HCT116 (cell line): ENCODE results near the gene MUC6. TPM values are rescaled to one million over a fixed set of nuclear protein-coding genes. Genes with fewer than 3 reads are reported as not detected.

Experiments
- ATAC-seq: fragments of 200-7000 bp; cut with Tn5 transposase; 2 replicates; pipeline ENCODE4 v1.9.1; 2020; ENCODE audit warnings: mild to moderate bottlenecking, moderate library complexity
- BruUV-seq: library from RNA; stranded (reverse); fragments of 400-500 nt; replicated peaks from 2 replicates; lab custom pipeline; 2021; lab: Mats Ljungman, UMichigan
- CTCF ChIA-PET: fragments of 300-600 bp; sonication (Branson Sonifier 250); formaldehyde crosslinking; loops from one replicate; lab custom pipeline; 2021; ENCODE audit warnings: antibody characterized with exemption; lab: Charles Lee
- POLR2A ChIA-PET: fragments of 300-600, 350-600 bp; sonication (Branson Sonifier 250); formaldehyde crosslinking; loops from one replicate; lab custom pipeline; 2021; ENCODE audit warnings: antibody characterized with exemption; lab: Charles Lee
- RAD21 ChIA-PET, 2 experiments: fragments of 300-600 bp; sonication (Branson Sonifier 250); formaldehyde crosslinking; loops; one replicate each; lab custom pipeline; 2023; ENCODE audit warnings: low total read pairs in 2 of 2; ENCODE audit not compliant: uncharacterized antibody in 2 of 2, unreplicated experiment in 2 of 2, low non-redundant PET in 1 of 2; lab: Charles Lee
- DNase-seq: peaks from one replicate; pipeline ENCODE4 v3.0.0-alpha.2; 2010; ENCODE audit warnings: low read depth, low spot score
- H2AFZ ChIP-seq: fragments of 200-600 bp; shearing (Covaris generic), sonication (generic); 2 replicates; pipeline ENCODE4 v1.6.1; 2017; ENCODE audit warnings: low read depth, mixed run types, mixed read lengths, antibody characterized with exemption, low read length; ENCODE audit not compliant: poor library complexity, severe bottlenecking
- H3K27ac ChIP-seq: 2 replicates; pipeline ENCODE4 v1.5.1; 2012; ENCODE audit warnings: low read depth, low read length
- H3K27me3 ChIP-seq: fragments of 200-600 bp; sonication (generic); 2 replicates; pipeline ENCODE4 v1.6.1; 2016; ENCODE audit warnings: mixed run types, low read length, mixed read lengths; ENCODE audit not compliant: insufficient read depth
- H3K36me3 ChIP-seq, 2 experiments: fragments of 200-500 bp in 1 of 2; fragments of 200-600 bp in 1 of 2; sonication (Bioruptor generic) in 1 of 2; sonication (generic) in 1 of 2; 2 replicates each; pipeline versions ENCODE4 v1.5.1 to v1.6.1; 2014 to 2016; ENCODE audit warnings: low read length in 2 of 2, inconsistent platforms in 1 of 2, mixed read lengths in 1 of 2, mixed run types in 1 of 2; ENCODE audit not compliant: insufficient read depth in 2 of 2, control insufficient read depth in 1 of 2
- H3K4me1 ChIP-seq, 2 experiments: fragments of 200-600 bp in 1 of 2; sonication (generic) in 1 of 2; 2 replicates each; pipeline versions ENCODE4 v1.5.1 to v1.6.1; 2012 to 2017; ENCODE audit warnings: low read length in 2 of 2, inconsistent platforms in 1 of 2, mild to moderate bottlenecking in 1 of 2, mixed read lengths in 1 of 2, mixed run types in 1 of 2, moderate library complexity in 1 of 2; ENCODE audit not compliant: insufficient read depth in 2 of 2, control insufficient read depth in 1 of 2
- H3K4me2 ChIP-seq: fragments of 200-600 bp; sonication (generic); 2 replicates; pipeline ENCODE4 v1.6.1; 2017; ENCODE audit warnings: mixed run types, low read length, mixed read lengths
- H3K4me3 ChIP-seq, 2 experiments: fragments of 200-600 bp in 1 of 2; sonication (generic) in 1 of 2; replicated peaks in 1 of 2; 2 replicates each; pipeline ENCODE4 v1.5.1; 2011 to 2016; ENCODE audit warnings: low read length in 2 of 2, control low read depth in 1 of 2, low read depth in 1 of 2, mild to moderate bottlenecking in 1 of 2, mixed read lengths in 1 of 2, mixed run types in 1 of 2
- H3K79me2 ChIP-seq: fragments of 200-600 bp; sonication (generic); 2 replicates; pipeline ENCODE4 v1.6.1; 2017; ENCODE audit warnings: mild to moderate bottlenecking, mixed run types, low read length, moderate library complexity, mixed read lengths; ENCODE audit not compliant: insufficient read depth
- H3K9ac ChIP-seq: fragments of 200-600 bp; sonication (generic); 2 replicates; pipeline ENCODE4 v1.6.1; 2016; ENCODE audit warnings: low read length, mixed read lengths
- H3K9me2 ChIP-seq: fragments of 200-600 bp; sonication (generic), shearing (Covaris generic); 2 replicates; pipeline ENCODE4 v1.6.1; 2017; ENCODE audit warnings: mixed run types, mild to moderate bottlenecking, moderate library complexity; ENCODE audit not compliant: insufficient read depth
- H3K9me3 ChIP-seq, 2 experiments: fragments of 200-500 bp in 1 of 2; fragments of 200-600 bp in 1 of 2; sonication (Bioruptor generic) in 1 of 2; sonication (generic) in 1 of 2; 2 replicates each; pipeline ENCODE4 v1.6.1; 2014 to 2017; ENCODE audit warnings: low read length in 2 of 2, mixed read lengths in 2 of 2, inconsistent platforms in 1 of 2, low read depth in 1 of 2, mild to moderate bottlenecking in 1 of 2, mixed run types in 1 of 2, moderate library complexity in 1 of 2; ENCODE audit not compliant: control insufficient read depth in 1 of 2, insufficient read depth in 1 of 2
- H4K20me1 ChIP-seq: fragments of 200-600 bp; sonication (generic), shearing (Covaris generic); 2 replicates; pipeline ENCODE4 v1.6.1; 2017; ENCODE audit warnings: mixed run types, mild to moderate bottlenecking, moderate library complexity; ENCODE audit not compliant: insufficient read depth
- CBX3 ChIP-seq: IDR thresholded peaks from 2 replicates; pipeline ENCODE4 v1.6.1; 2012; ENCODE audit warnings: low read depth
- CTCF ChIP-seq, 3 experiments: fragments of 200-600 bp in 1 of 3; sonication (generic) in 1 of 3; IDR thresholded peaks in 2 of 3; conservative IDR thresholded peaks in 1 of 3; 2 replicates each; pipeline ENCODE4 v1.5.1; 2012 to 2017; ENCODE audit warnings: low read depth in 2 of 3, low read length in 2 of 3, antibody characterized with exemption in 1 of 3, borderline replicate concordance in 1 of 3, control low read depth in 1 of 3, mild to moderate bottlenecking in 1 of 3, mixed read lengths in 1 of 3, mixed run types in 1 of 3, moderate library complexity in 1 of 3; ENCODE audit not compliant: insufficient read depth in 1 of 3
- EGR1 ChIP-seq: IDR thresholded peaks from 2 replicates; pipeline ENCODE4 v1.6.1; 2012; ENCODE audit warnings: low read depth
- ELF1 ChIP-seq: IDR thresholded peaks from 2 replicates; pipeline ENCODE4 v1.6.1; 2012; ENCODE audit warnings: low read depth, borderline replicate concordance
- EZH2phosphoT487 ChIP-seq: fragments of 200-600 bp; IDR thresholded peaks from 2 replicates; pipeline ENCODE4 v1.6.1; 2018; ENCODE audit warnings: antibody characterized with exemption, borderline replicate concordance
- FOSL1 ChIP-seq: IDR thresholded peaks from 2 replicates; pipeline ENCODE4 v1.6.1; 2012; ENCODE audit warnings: low read depth
- JUND ChIP-seq: IDR thresholded peaks from 2 replicates; pipeline ENCODE4 v1.6.1; 2012
- MAX ChIP-seq: IDR thresholded peaks from 2 replicates; pipeline ENCODE4 v1.6.1; 2012
- POLR2AphosphoS5 ChIP-seq: IDR thresholded peaks from 2 replicates; pipeline ENCODE4 v1.6.1; 2011; ENCODE audit warnings: mild to moderate bottlenecking, low read depth, low read length, moderate library complexity
- RAD21 ChIP-seq: IDR thresholded peaks from 2 replicates; pipeline ENCODE4 v1.6.1; 2012; ENCODE audit warnings: low read depth, mild to moderate bottlenecking
- REST ChIP-seq: IDR thresholded peaks from 2 replicates; pipeline ENCODE4 v1.6.1; 2012; ENCODE audit warnings: low read depth
- SIN3A ChIP-seq: IDR thresholded peaks from 2 replicates; pipeline ENCODE4 v1.6.1; 2012; ENCODE audit warnings: low read depth
- TCF7L2 ChIP-seq: IDR thresholded peaks from 2 replicates; pipeline ENCODE4 v1.7.0; 2011; ENCODE audit warnings: borderline replicate concordance, inconsistent platforms; ENCODE audit not compliant: insufficient read depth, insufficient read length; ENCODE audit errors: extremely low read depth
- ZFX ChIP-seq: fragments of 450-650 bp; IDR thresholded peaks from 2 replicates; pipeline ENCODE4 v1.6.1; 2017
- ZNF274 ChIP-seq: fragments of 200-500 bp; sonication (Bioruptor generic); IDR thresholded peaks from 2 replicates; pipeline ENCODE4 v1.6.1; 2014; ENCODE audit warnings: mild to moderate bottlenecking, low read depth, low read length, inconsistent platforms
- intact Hi-C: fragments of 100-400 bp; cut with micrococcal nuclease; formaldehyde crosslinking; loops from 2 replicates; pipeline ENCODE4 v1.10.0; 2022
- total RNA-seq: library from RNA; stranded (reverse); gene quantifications from one replicate; pipeline ENCODE4 v1.2.1, GENCODE V29; 2021; ENCODE audit not compliant: unreplicated experiment
- TF ChIP-seq, protein P1 (sequence below): IDR thresholded peaks from 2 replicates; pipeline ENCODE4 v1.6.1; 2012

Gene MUC6
- total RNA-seq, 1 experiment from 2014 or later, result 0.02 TPM

DNA sequence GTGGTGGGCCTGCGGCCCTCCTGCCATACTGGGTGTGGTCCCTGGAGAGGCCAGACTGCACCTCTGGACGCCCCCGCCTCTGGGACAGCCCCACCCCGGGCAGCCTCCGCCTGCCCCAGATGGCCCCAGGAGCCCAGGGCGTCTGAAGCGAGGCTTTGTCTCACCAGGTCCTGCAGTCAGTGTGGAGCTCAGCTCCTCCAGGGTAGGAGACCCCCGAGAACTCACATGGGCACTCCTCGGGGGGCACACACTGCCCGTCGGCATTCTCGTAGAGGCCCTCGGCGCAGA is 10.4 kb downstream of the MUC6 start:
- Histone ChIP-seq H3K9ac (no peak overlapping the region), H2AFZ (no peak overlapping the region), H3K9me2 (no peaks in the 10 kb centered on the region), H4K20me1 (no peaks in the 10 kb centered on the region), H3K36me3 (no peaks in the 10 kb centered on the region), H3K79me2 (no peaks in the 10 kb centered on the region), H3K27ac (no peak overlapping the region), H3K4me1 (no peaks in the 10 kb centered on the region), H3K4me3 (no peak overlapping the region), H3K27me3 (no peaks in the 10 kb centered on the region), H3K4me2 (no peak overlapping the region), H3K9me3 (no peaks in the 10 kb centered on the region)
- ATAC-seq, result no peak
- ChIA-PET RAD21 (no interaction called here), CTCF (no interaction called here), POLR2A (no interaction called here)
- no peak for TF ChIP-seq CBX3
- no peak for DNase-seq
- no TSS peak for BruUV-seq
- intact Hi-C loops, result no loop called here

DNA sequence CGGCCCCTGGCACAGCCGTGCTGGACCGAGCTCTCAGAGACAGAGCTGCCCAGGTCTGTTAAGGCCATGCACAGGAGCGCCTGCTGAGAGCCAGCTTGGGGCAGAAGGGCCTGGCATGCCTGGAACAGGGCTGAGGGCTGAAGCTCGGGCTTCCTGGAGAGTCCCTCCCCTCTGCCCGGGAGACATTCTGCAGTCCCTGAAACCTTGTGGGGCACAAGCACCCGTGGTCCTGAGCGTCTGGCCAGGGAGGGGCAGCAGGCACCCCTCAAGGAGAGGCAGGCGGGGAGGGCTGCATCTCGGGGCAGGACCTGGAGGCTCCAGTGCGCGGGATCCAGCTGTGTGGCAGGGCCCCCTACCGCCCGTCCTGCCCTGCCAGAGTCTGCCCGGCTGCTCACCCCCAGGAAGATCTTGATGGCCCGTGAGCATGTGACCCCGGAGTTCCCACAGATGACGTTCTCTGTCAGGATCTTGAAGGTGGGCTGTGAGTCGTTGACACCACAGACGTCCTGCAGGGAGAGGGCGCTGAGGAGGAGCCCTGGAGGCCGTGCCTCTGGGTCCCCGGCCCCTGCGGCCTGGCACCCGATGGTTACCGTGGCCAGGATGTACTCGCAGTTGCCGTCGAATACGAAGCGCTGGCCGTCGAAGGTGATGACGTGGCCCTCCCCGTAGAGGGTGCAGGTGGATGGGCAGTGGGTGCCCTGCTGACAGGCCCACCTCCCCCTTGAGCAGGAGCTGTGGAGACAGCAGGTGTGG is 10.9 kb downstream of the MUC6 start:
- ChIA-PET POLR2A (no interaction called here), CTCF (no interaction called here), RAD21 (no interaction called here)
- no peaks in the 10 kb centered on the region for H3K4me1 ChIP-seq
- no peaks in the 10 kb centered on the region for H4K20me1 ChIP-seq
- H3K79me2 ChIP-seq, result no peaks in the 10 kb centered on the region
- no peak overlapping the region for H3K27ac ChIP-seq
- H3K9ac ChIP-seq, result no peak overlapping the region
- ATAC-seq (no peak), DNase-seq (no peak)
- no TSS peak for BruUV-seq
- H2AFZ ChIP-seq, result no peak overlapping the region
- no peak overlapping the region for H3K4me2 ChIP-seq
- H3K36me3 ChIP-seq, result no peaks in the 10 kb centered on the region
- no peak overlapping the region for H3K4me3 ChIP-seq
- intact Hi-C loops, result no loop called here
- no peaks in the 10 kb centered on the region for H3K27me3 ChIP-seq
- no peaks in the 10 kb centered on the region for H3K9me3 ChIP-seq
- H3K9me2 ChIP-seq, result no peaks in the 10 kb centered on the region
- TF ChIP-seq ELF1 (no peak), RAD21 (no peak), ZFX (no peak), EGR1 (no peak), MAX (no peak), JUND (no peak), SIN3A (no peak), CTCF (IDR thresholded peaks at IDR 0.05 in 2 of 3, conservative IDR thresholded peaks at IDR 0.05 in 1 of 3; ENCODE audit: borderline replicate concordance in 1 of 3, insufficient read depth in 1 of 3, low read depth in 2 of 3, low read length in 2 of 3) (no peak), EZH2phosphoT487 (no peak), REST (no peak), TCF7L2 (no peak), POLR2AphosphoS5 (no peak), FOSL1 (no peak), CBX3 (no peak), ZNF274 (no peak)
- TF ChIP-seq, protein P1, sequence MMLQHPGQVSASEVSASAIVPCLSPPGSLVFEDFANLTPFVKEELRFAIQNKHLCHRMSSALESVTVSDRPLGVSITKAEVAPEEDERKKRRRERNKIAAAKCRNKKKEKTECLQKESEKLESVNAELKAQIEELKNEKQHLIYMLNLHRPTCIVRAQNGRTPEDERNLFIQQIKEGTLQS, result no peak
